ENCODE results near the gene FOXA3. TPM values are rescaled to one million over a fixed set of nuclear protein-coding genes. Genes with fewer than 3 reads are reported as not detected.

Gene FOXA3
- total and polyA plus RNA-seq, 2 donors (not counting 3 experiments of a cell fraction or from before 2014, with no cell fraction given) = 0.06 TPM; not detected in 1

DNA sequence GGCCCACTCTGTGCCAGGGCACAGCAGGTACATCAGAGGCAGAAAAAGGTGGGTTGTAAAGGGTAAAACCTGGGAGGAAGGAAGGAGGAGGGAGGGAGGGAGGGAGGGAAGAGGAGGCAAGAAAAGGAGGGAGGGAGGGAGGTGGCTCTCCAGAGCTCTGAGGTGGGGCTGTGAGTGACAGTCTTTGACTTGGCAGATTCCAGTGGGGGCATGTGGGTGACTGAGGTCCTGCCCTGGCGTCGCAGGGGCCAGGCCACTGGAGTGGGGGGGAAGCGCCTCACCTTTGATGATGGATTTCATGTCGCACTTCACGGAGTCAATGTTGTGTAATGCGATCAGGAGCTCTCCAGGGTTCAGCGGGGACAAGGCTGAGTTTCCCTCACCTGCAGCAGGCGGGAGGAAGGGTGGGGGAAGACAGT, 43.0 kb upstream of the FOXA3 start:
- Histone ChIP-seq H3K79me2 (ENCODE audit: control insufficient read depth, insufficient read depth, low read length) (no peaks in the 10 kb centered on the region), H4K20me1 (replicated peaks; ENCODE audit: control insufficient read depth, extremely low read depth, insufficient read depth, low read length) (no peaks in the 10 kb centered on the region), H3K9me3 (replicated peaks; ENCODE audit: control insufficient read depth, insufficient read depth, low read length) (no peaks in the 10 kb centered on the region), H3K9me1 (replicated peaks; ENCODE audit: control insufficient read depth, extremely low read depth, insufficient read depth, low read length) (no peaks in the 10 kb centered on the region), H3K4me3 (replicated peaks in 1 of 3; ENCODE audit: insufficient read depth in 1 of 3, low read depth in 1 of 3, low read length in 3 of 3) (no peak overlapping the region), H2AFZ (ENCODE audit: low read depth, low read length) (no peak overlapping the region), H3K27ac (ENCODE audit: insufficient read depth, low read depth, low read length) (peak overlapping the region; percentile 58), H3K4me1 (ENCODE audit: control insufficient read depth, extremely low read depth, insufficient read depth, low read length) (peaks cover 17% of the 10 kb centered on the region), H3K27me3 (ENCODE audit: control insufficient read depth in 2 of 2, insufficient read depth in 2 of 2, low read length in 2 of 2) (no peaks in the 10 kb centered on the region), H3K4me2 (ENCODE audit: insufficient read depth, low read length) (no peak overlapping the region), H3K9ac (replicated peaks; ENCODE audit: extremely low read depth, insufficient read depth, low read length) (no peak overlapping the region), H3K36me3 (ENCODE audit: control insufficient read depth in 2 of 2, extremely low read depth in 1 of 2, insufficient read depth in 2 of 2, low read length in 2 of 2) (peaks cover 9 to 29% of the 10 kb centered on the region in 2 experiments)
- BruUV-seq (replicated peaks) = no TSS peak
- ChIA-PET POLR2A (interaction anchor here (1.2 kb wide), 1 partner anchor 11 kb away, joined by 3 read pairs; no protein-coding TSS in a partner anchor), CTCF (interaction anchor here (2.3 to 2.4 kb wide), 2 partner anchors 22 to 51 kb away, joined by 7 to 12 read pairs; partner anchors contain the start of gene SIX5)
- dilution Hi-C loops (cut with MboI; ENCODE audit: extremely low pct_ligation_motif_present, low sequenced_read_pairs) = no loop called here
- FAIRE-seq (no peak), DNase-seq (ENCODE audit: low read depth, low spot score) (no peak)
- intact Hi-C loops (cut with micrococcal nuclease) = no loop called here
- no peak for TF ChIP-seq MYC (IDR thresholded peaks at IDR 0.05; ENCODE audit: low read depth, low read length)
- no peak for TF ChIP-seq POLR2AphosphoS5 (IDR thresholded peaks at IDR 0.05; ENCODE audit: insufficient read depth, low read depth, low read length)
- TF ChIP-seq GATA2 (IDR thresholded peaks at IDR 0.05; ENCODE audit: insufficient read depth, insufficient read length, low read depth, low read length) = no peak
- TF ChIP-seq EZH2 (IDR thresholded peaks at IDR 0.05; ENCODE audit: borderline replicate concordance, low read depth, low read length, severe bottlenecking) = no peak
- TF ChIP-seq, protein P1, sequence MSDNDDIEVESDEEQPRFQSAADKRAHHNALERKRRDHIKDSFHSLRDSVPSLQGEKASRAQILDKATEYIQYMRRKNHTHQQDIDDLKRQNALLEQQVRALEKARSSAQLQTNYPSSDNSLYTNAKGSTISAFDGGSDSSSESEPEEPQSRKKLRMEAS (IDR thresholded peaks at IDR 0.05; ENCODE audit: insufficient read depth, insufficient read length) = no peak
- TF ChIP-seq POLR2A (IDR thresholded peaks at IDR 0.05; ENCODE audit: low read depth, low read length) = no peak

DNA sequence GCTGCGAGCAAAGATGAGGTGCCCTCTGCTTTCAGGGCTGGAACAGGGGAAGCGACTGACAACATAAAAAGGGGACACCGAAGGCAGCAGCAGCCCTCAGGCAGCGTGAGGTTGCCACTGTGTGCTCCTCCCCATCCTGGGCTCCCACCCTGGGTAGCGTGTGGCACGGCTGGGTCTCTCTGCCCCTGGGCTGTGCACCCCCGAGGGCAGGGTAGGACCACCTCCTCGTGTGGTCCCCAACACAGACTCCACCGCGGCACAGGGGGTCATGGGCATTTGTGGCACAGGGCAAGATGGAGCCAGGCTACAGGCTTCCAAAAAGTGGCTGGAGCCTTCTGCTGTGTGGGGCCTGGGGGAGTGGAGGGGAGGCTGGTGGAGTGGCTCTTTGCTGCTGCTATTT, 42.6 kb upstream of the FOXA3 start:
- Histone ChIP-seq H4K20me1 (replicated peaks; ENCODE audit: control insufficient read depth, extremely low read depth, insufficient read depth, low read length) (no peaks in the 10 kb centered on the region), H3K4me1 (ENCODE audit: control insufficient read depth, extremely low read depth, insufficient read depth, low read length) (peaks cover 14% of the 10 kb centered on the region), H2AFZ (ENCODE audit: low read depth, low read length) (no peak overlapping the region), H3K79me2 (ENCODE audit: control insufficient read depth, insufficient read depth, low read length) (no peaks in the 10 kb centered on the region), H3K9me1 (replicated peaks; ENCODE audit: control insufficient read depth, extremely low read depth, insufficient read depth, low read length) (no peaks in the 10 kb centered on the region), H3K4me2 (ENCODE audit: insufficient read depth, low read length) (no peak overlapping the region), H3K9me3 (replicated peaks; ENCODE audit: control insufficient read depth, insufficient read depth, low read length) (no peaks in the 10 kb centered on the region), H3K27ac (ENCODE audit: insufficient read depth, low read depth, low read length) (no peak overlapping the region), H3K27me3 (ENCODE audit: control insufficient read depth in 2 of 2, insufficient read depth in 2 of 2, low read length in 2 of 2) (no peaks in the 10 kb centered on the region), H3K4me3 (replicated peaks in 1 of 3; ENCODE audit: insufficient read depth in 1 of 3, low read depth in 1 of 3, low read length in 3 of 3) (no peak overlapping the region), H3K9ac (replicated peaks; ENCODE audit: extremely low read depth, insufficient read depth, low read length) (no peak overlapping the region), H3K36me3 (ENCODE audit: control insufficient read depth in 2 of 2, extremely low read depth in 1 of 2, insufficient read depth in 2 of 2, low read length in 2 of 2) (peaks cover 9 to 33% of the 10 kb centered on the region in 2 experiments)
- CTCF ChIA-PET = interaction anchor here (0.6 to 2.3 kb wide), 2 partner anchors 52 kb away, joined by 3 to 7 read pairs; partner anchors contain the start of gene SIX5
- intact Hi-C loops (cut with micrococcal nuclease) (no loop called here), dilution Hi-C loops (cut with MboI; ENCODE audit: extremely low pct_ligation_motif_present, low sequenced_read_pairs) (no loop called here)
- DNase-seq (ENCODE audit: low read depth, low spot score) (no peak), FAIRE-seq (no peak)
- BruUV-seq (replicated peaks) = no TSS peak
- TF ChIP-seq, protein P2, sequence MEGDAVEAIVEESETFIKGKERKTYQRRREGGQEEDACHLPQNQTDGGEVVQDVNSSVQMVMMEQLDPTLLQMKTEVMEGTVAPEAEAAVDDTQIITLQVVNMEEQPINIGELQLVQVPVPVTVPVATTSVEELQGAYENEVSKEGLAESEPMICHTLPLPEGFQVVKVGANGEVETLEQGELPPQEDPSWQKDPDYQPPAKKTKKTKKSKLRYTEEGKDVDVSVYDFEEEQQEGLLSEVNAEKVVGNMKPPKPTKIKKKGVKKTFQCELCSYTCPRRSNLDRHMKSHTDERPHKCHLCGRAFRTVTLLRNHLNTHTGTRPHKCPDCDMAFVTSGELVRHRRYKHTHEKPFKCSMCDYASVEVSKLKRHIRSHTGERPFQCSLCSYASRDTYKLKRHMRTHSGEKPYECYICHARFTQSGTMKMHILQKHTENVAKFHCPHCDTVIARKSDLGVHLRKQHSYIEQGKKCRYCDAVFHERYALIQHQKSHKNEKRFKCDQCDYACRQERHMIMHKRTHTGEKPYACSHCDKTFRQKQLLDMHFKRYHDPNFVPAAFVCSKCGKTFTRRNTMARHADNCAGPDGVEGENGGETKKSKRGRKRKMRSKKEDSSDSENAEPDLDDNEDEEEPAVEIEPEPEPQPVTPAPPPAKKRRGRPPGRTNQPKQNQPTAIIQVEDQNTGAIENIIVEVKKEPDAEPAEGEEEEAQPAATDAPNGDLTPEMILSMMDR (IDR thresholded peaks at IDR 0.05; ENCODE audit: extremely low read depth in 1 of 2, insufficient read depth in 1 of 2, low read depth in 1 of 2, low read length in 2 of 2) = no peak
- TF ChIP-seq EZH2 (IDR thresholded peaks at IDR 0.05; ENCODE audit: borderline replicate concordance, low read depth, low read length, severe bottlenecking) (no peak), GATA2 (IDR thresholded peaks at IDR 0.05; ENCODE audit: insufficient read depth, insufficient read length, low read depth, low read length) (no peak), JUN (IDR thresholded peaks at IDR 0.05; ENCODE audit: borderline replicate concordance, insufficient read depth, insufficient read length, low read depth) (no peak), POLR2A (IDR thresholded peaks at IDR 0.05; ENCODE audit: low read depth, low read length) (no peak), MYC (IDR thresholded peaks at IDR 0.05; ENCODE audit: low read depth, low read length) (no peak), POLR2AphosphoS5 (IDR thresholded peaks at IDR 0.05; ENCODE audit: insufficient read depth, low read depth, low read length) (no peak), FOS (IDR thresholded peaks at IDR 0.05; ENCODE audit: borderline replicate concordance, insufficient read depth, low read length) (no peak)
- TF ChIP-seq, protein P1 (IDR thresholded peaks at IDR 0.05; ENCODE audit: insufficient read depth, insufficient read length) = no peak
- POLR2A ChIA-PET = interaction anchor here (1.2 kb wide), 1 partner anchor 10 kb away, joined by 3 read pairs; no protein-coding TSS in a partner anchor
